ENCODE measurements around the gene TNF. TPM values are rescaled to one million over a fixed set of nuclear protein-coding genes. Genes with fewer than 3 reads are reported as not detected.
A peak's percentile ranks its signal among the peaks of the same experiment; 100 is the strongest.

The TNF gene
- total RNA-seq, 1 experiment from 2014 or later = 0.31 TPM

DNA sequence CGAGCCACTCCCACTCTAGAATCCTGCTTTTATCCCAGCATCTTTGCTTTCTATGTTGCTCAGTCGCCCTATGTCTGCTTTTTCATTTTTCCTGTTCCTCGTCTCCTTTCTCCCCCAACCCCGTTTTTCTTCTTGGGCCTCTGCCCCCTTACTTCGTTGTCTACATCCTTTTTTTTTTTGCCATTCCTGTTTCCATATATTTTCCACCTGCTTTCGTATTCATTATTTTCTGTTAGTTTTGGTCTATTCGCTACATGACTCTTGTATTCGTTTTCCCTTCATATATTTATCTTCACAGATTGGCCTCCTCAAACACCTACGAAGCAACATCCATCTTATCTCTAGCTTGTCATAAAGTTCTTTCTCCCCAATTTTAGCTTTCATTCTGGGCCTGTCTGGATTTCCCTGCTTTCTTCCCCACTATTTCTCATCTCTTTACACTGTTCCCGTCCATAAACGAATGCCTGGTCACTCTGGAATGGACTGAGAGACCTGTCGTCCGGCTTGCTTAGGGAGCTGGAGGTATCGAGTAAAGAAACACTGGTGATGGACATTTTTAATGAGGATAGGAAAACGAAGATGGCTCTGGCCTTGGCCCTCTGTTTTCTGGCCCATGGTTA lies 46.1 kb downstream of the TNF start (continued):
- TF ChIP-seq, protein P1, sequence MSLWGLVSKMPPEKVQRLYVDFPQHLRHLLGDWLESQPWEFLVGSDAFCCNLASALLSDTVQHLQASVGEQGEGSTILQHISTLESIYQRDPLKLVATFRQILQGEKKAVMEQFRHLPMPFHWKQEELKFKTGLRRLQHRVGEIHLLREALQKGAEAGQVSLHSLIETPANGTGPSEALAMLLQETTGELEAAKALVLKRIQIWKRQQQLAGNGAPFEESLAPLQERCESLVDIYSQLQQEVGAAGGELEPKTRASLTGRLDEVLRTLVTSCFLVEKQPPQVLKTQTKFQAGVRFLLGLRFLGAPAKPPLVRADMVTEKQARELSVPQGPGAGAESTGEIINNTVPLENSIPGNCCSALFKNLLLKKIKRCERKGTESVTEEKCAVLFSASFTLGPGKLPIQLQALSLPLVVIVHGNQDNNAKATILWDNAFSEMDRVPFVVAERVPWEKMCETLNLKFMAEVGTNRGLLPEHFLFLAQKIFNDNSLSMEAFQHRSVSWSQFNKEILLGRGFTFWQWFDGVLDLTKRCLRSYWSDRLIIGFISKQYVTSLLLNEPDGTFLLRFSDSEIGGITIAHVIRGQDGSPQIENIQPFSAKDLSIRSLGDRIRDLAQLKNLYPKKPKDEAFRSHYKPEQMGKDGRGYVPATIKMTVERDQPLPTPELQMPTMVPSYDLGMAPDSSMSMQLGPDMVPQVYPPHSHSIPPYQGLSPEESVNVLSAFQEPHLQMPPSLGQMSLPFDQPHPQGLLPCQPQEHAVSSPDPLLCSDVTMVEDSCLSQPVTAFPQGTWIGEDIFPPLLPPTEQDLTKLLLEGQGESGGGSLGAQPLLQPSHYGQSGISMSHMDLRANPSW (CRISPR knock-in tag; conservative IDR thresholded peaks at IDR 0.05; ENCODE audit: low read depth) = no peak
- no peak for TF ChIP-seq ZNF219 (CRISPR knock-in tag; IDR thresholded peaks at IDR 0.05; ENCODE audit: borderline replicate concordance)
- TF ChIP-seq ZBTB21 (CRISPR knock-in tag; IDR thresholded peaks at IDR 0.05; ENCODE audit: borderline replicate concordance) = no peak
- TF ChIP-seq GABPB1 (CRISPR knock-in tag; IDR thresholded peaks at IDR 0.05) = 0 out of 2 replicates have a peak, but pooled peaks have one; percentile 19

GRCh38 chr6:31621991-31622390 lies 46.6 kb downstream of the TNF start:
- H3K36me3 Mint-ChIP-seq = peaks cover 56% of the 10 kb centered on the region
- H3K9me3 Mint-ChIP-seq = no peaks in the 10 kb centered on the region
- no peak for ATAC-seq
- peak overlapping the region; percentile 95 for H3K27ac Mint-ChIP-seq
- H3K4me3 Mint-ChIP-seq = peak overlapping the region; percentile 92
- H3K27me3 Mint-ChIP-seq (ENCODE audit: low read depth) = no peaks in the 10 kb centered on the region; the same call in 1 of the 2 replicates
- POLR2A ChIA-PET = interaction anchor here (1.1 to 1.9 kb wide), 5 partner anchors 17 to 81 kb away, joined by 3 to 8 read pairs (median 7); partner anchors contain the start of genes ATP6V1G2, BAG6, C6orf47 and DDX39B
- no peak for DNase-seq (ENCODE audit: low spot score)
- TF ChIP-seq KAT7 (CRISPR knock-in tag; IDR thresholded peaks at IDR 0.05; ENCODE audit: borderline replicate concordance) (no peak), ZNF232 (CRISPR knock-in tag; IDR thresholded peaks at IDR 0.05) (no peak), JUN (CRISPR knock-in tag; IDR thresholded peaks at IDR 0.05) (no peak), ZNF532 (CRISPR knock-in tag; IDR thresholded peaks at IDR 0.05; ENCODE audit: borderline replicate concordance) (no peak), MLX (CRISPR knock-in tag; IDR thresholded peaks at IDR 0.05) (no peak), ZNF138 (CRISPR knock-in tag; conservative IDR thresholded peaks at IDR 0.05) (no peak), FOXP1 (CRISPR knock-in tag; IDR thresholded peaks at IDR 0.05; ENCODE audit: borderline replicate concordance) (no peak), SMAD4 (CRISPR knock-in tag; IDR thresholded peaks at IDR 0.05) (no peak), OVOL2 (CRISPR knock-in tag; IDR thresholded peaks at IDR 0.05; ENCODE audit: borderline replicate concordance) (no peak), GABPB1 (CRISPR knock-in tag; IDR thresholded peaks at IDR 0.05) (no peak), ESRRA (CRISPR knock-in tag; IDR thresholded peaks at IDR 0.05; ENCODE audit: borderline replicate concordance) (no peak), CBFB (CRISPR knock-in tag; IDR thresholded peaks at IDR 0.05; ENCODE audit: low read depth) (no peak)
- TF ChIP-seq, protein P1 (CRISPR knock-in tag; conservative IDR thresholded peaks at IDR 0.05; ENCODE audit: low read depth) = no peak
- TF ChIP-seq, protein P2, sequence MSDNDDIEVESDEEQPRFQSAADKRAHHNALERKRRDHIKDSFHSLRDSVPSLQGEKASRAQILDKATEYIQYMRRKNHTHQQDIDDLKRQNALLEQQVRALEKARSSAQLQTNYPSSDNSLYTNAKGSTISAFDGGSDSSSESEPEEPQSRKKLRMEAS (CRISPR knock-in tag; IDR thresholded peaks at IDR 0.05) = no peak
- TF ChIP-seq, protein P3, sequence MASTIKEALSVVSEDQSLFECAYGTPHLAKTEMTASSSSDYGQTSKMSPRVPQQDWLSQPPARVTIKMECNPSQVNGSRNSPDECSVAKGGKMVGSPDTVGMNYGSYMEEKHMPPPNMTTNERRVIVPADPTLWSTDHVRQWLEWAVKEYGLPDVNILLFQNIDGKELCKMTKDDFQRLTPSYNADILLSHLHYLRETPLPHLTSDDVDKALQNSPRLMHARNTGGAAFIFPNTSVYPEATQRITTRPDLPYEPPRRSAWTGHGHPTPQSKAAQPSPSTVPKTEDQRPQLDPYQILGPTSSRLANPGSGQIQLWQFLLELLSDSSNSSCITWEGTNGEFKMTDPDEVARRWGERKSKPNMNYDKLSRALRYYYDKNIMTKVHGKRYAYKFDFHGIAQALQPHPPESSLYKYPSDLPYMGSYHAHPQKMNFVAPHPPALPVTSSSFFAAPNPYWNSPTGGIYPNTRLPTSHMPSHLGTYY (CRISPR knock-in tag; IDR thresholded peaks at IDR 0.05) = no peak
- TF ChIP-seq, protein P4, sequence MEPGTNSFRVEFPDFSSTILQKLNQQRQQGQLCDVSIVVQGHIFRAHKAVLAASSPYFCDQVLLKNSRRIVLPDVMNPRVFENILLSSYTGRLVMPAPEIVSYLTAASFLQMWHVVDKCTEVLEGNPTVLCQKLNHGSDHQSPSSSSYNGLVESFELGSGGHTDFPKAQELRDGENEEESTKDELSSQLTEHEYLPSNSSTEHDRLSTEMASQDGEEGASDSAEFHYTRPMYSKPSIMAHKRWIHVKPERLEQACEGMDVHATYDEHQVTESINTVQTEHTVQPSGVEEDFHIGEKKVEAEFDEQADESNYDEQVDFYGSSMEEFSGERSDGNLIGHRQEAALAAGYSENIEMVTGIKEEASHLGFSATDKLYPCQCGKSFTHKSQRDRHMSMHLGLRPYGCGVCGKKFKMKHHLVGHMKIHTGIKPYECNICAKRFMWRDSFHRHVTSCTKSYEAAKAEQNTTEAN (CRISPR knock-in tag; IDR thresholded peaks at IDR 0.05) = no peak
- H3K4me1 Mint-ChIP-seq = peaks cover 13% of the 10 kb centered on the region
- CTCF ChIA-PET = interaction anchor here (0.7 to 2.1 kb wide), 5 partner anchors 24 to 148 kb away, joined by 3 to 16 read pairs (median 5); partner anchors contain the start of genes ATP6V1G2 and NFKBIL1
